ENCODE results near the gene SLC13A2. TPM values are rescaled to one million over a fixed set of nuclear protein-coding genes. Genes with fewer than 3 reads are reported as not detected.

The SLC13A2 gene
- total and polyA plus RNA-seq, 3 donors from 2014 or later, result 0.44 to 0.93 (median 0.79) TPM

- no peaks in the 10 kb centered on the region for H3K4me1 ChIP-seq
- H3K27me3 ChIP-seq, result no peaks in the 10 kb centered on the region
- TF ChIP-seq POLR2A (IDR thresholded peaks at IDR 0.05), result no peak
- H3K4me3 ChIP-seq, result no peak overlapping the region
- H3K36me3 ChIP-seq (ENCODE audit: low read depth, missing control alignments), result no peaks in the 10 kb centered on the region
- no peaks in the 10 kb centered on the region for H3K9me3 ChIP-seq
- no peak for DNase-seq
- intact Hi-C loops (cut with DNase I; ENCODE audit: low total_unique reads), result no loop called here
- no peak overlapping the region for H3K27ac ChIP-seq
- 90 to 100% methylated on average over 1 to 9 of the region's 9 CpGs for WGBS, 2 donors
Observed at GRCh38 chr17:28499364-28499664, 25.9 kb downstream of the SLC13A2 start.

DNA sequence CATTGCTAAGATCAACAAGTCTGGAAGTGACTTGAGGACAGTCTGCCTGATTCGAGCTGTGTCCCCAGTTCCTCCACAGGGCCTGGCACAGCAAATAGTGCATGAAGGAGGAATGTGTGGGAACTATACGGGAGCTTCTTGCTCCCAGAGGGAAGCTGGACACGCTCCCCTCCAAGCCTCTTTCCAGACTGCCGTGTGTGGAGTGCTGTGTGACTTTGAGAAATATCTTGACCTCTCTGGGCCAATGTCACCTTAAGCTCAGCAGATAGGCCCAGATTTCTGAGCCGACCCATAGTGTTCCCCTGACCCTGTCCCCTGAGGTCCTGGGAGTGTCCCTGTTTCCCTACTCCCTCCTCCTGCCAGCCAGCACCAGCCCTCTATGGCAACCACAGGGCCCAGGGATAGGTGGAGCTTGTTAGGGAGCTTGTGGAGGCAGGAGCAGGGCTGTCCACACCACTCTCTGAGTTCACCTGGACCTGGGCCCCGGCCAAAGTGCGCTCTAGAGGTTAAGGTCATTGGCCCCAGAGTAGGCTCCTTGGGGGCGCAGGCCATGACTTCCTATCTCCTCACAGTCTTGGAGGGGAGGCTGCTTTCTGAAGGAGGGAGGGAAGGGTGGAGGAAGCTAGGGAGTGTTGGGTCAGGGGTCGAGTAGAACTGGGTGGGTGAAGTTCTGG lies 26.4 kb downstream of the SLC13A2 start:
- H3K27ac ChIP-seq, result no peak overlapping the region
- no peaks in the 10 kb centered on the region for H3K27me3 ChIP-seq
- 78% methylated on average over 5 to 9 of the region's 9 CpGs for WGBS, 2 donors
- no peaks in the 10 kb centered on the region for H3K4me1 ChIP-seq
- no peak overlapping the region for H3K4me3 ChIP-seq
- intact Hi-C loops (cut with DNase I; ENCODE audit: low total_unique reads), result no loop called here
- TF ChIP-seq POLR2A (IDR thresholded peaks at IDR 0.05), result no peak
- TF ChIP-seq, protein P1, sequence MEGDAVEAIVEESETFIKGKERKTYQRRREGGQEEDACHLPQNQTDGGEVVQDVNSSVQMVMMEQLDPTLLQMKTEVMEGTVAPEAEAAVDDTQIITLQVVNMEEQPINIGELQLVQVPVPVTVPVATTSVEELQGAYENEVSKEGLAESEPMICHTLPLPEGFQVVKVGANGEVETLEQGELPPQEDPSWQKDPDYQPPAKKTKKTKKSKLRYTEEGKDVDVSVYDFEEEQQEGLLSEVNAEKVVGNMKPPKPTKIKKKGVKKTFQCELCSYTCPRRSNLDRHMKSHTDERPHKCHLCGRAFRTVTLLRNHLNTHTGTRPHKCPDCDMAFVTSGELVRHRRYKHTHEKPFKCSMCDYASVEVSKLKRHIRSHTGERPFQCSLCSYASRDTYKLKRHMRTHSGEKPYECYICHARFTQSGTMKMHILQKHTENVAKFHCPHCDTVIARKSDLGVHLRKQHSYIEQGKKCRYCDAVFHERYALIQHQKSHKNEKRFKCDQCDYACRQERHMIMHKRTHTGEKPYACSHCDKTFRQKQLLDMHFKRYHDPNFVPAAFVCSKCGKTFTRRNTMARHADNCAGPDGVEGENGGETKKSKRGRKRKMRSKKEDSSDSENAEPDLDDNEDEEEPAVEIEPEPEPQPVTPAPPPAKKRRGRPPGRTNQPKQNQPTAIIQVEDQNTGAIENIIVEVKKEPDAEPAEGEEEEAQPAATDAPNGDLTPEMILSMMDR (IDR thresholded peaks at IDR 0.05), result no peak
- no peaks in the 10 kb centered on the region for H3K36me3 ChIP-seq (ENCODE audit: low read depth, missing control alignments)
- no peak for DNase-seq
- no peaks in the 10 kb centered on the region for H3K9me3 ChIP-seq

GRCh38 chr17:28500712-28501379 lies 27.4 kb downstream of the SLC13A2 start:
- TF ChIP-seq POLR2A (IDR thresholded peaks at IDR 0.05), result no peak
- TF ChIP-seq, protein P1 (IDR thresholded peaks at IDR 0.05), result no peak
- no peak overlapping the region for H3K27ac ChIP-seq
- WGBS, 2 donors, result 38 to 53% methylated on average over 7 to 13 of the region's 13 CpGs
- H3K4me3 ChIP-seq, result no peak overlapping the region
- no peaks in the 10 kb centered on the region for H3K4me1 ChIP-seq
- intact Hi-C loops (cut with DNase I; ENCODE audit: low total_unique reads), result no loop called here
- no peaks in the 10 kb centered on the region for H3K9me3 ChIP-seq
- H3K27me3 ChIP-seq, result no peaks in the 10 kb centered on the region
- no peaks in the 10 kb centered on the region for H3K36me3 ChIP-seq (ENCODE audit: low read depth, missing control alignments)
- no peak for DNase-seq

- intact Hi-C loops (cut with DNase I; ENCODE audit: low total_unique reads), result no loop called here
- H3K27me3 ChIP-seq, result no peaks in the 10 kb centered on the region
Observed at GRCh38 chr17:28501421-28502284, 28.2 kb downstream of the SLC13A2 start.

More at GRCh38 chr17:28501421-28502284, 28.2 kb downstream of the SLC13A2 start:
- Histone ChIP-seq H3K4me3 (no peak overlapping the region), H3K9me3 (no peaks in the 10 kb centered on the region), H3K27ac (no peak overlapping the region), H3K36me3 (ENCODE audit: low read depth, missing control alignments) (no peaks in the 10 kb centered on the region), H3K4me1 (no peaks in the 10 kb centered on the region)
- TF ChIP-seq POLR2A (IDR thresholded peaks at IDR 0.05), result no peak
- TF ChIP-seq, protein P1 (IDR thresholded peaks at IDR 0.05), result no peak
- DNase-seq, result no peak
- WGBS, 2 donors, result 75 to 82% methylated on average over 3 of the region's 3 CpGs

Data from testis (tissue), 3 donors.